SHP77 treated with DMSO at 0.1 percent for 48 hours (cell line): Measurements from ENCODE around the gene SLC39A7.

Experiments used
- DNase-seq: peaks from one replicate; lab custom pipeline; 2025; lab: John Stamatoyannopoulos, UW

SLC39A7 gene

GRCh38 chr6:33236852-33237251 lies 36.2 kb downstream of the SLC39A7 start:
- no peak for DNase-seq

- DNase-seq = no peak
These were observed 37.1 kb downstream of the SLC39A7 start for GRCh38 chr6:33237741-33238140.

DNA sequence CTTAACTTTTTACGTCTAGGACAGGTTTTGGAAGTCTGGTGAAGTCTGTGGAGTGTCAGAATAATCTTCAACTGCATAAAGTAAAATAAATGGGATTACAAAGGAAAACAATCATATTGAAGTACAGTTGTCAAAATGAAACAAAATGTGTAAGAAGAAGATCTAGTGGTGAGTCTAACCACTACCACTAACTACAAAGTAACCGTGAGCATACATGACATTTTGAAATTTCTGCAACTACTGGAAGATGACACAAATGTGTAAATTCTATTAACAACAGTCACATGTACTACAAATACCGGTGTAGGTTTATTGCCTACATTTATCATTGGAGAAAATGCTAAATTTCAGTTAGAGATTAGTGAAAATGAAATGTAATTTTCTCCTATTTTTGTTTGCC lies 41.3 kb downstream of the SLC39A7 start:
- no peak for DNase-seq

GRCh38 chr6:33243476-33243875 lies 42.8 kb downstream of the SLC39A7 start:
- DNase-seq = no peak

GRCh38 chr6:33247977-33248642 lies 47.4 kb downstream of the SLC39A7 start:
- peak; percentile 45 for DNase-seq

- DNase-seq = peak; percentile 45
These were observed 47.9 kb downstream of the SLC39A7 start for GRCh38 chr6:33248643-33248931.

GRCh38 chr6:33248932-33249731 lies 48.5 kb downstream of the SLC39A7 start:
- peak; percentile 97 for DNase-seq

DNA sequence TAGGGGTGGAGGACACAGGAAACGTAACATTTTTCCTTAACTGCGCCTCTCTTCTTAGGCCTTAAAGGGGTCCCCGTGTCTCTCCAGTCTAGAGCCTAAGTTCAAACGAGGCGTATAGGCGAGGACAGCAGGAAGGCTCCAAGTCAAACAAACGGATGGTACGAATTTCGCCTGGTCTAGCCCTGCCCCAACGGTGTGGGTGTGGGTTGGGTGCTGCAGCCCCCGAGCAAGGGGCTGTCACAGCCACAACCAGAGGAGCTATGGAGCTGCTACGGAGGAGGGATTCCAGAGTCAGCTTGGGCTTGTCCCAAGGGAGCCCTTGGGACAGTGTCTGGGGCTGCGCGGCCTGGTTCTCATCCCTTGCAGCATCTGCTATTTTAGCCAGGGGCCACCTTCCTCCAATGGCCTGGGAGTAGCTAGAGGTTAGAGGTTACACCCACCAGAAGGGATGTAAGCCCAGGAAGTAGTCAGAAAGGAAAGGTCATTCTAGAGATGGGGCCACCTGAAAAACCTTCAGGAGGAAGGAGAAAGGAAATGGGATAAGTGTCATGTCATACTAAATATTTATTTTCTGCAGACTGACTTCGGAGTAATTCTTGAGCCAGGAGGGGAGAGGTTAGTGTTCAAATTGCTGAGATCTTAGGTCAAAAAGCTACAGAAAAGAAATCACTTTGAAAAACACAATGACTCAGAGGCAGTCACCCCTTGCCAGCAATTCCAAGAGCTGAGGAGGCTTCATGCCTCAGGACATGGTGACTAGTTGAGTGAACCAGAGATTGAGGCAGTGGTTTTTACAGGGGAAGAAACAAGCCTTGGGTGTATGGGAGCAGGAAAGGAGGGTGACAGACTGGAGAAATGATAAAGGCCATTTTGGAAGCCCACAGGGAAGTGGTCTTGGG lies 49.3 kb downstream of the SLC39A7 start:
- no peak for DNase-seq

DNA sequence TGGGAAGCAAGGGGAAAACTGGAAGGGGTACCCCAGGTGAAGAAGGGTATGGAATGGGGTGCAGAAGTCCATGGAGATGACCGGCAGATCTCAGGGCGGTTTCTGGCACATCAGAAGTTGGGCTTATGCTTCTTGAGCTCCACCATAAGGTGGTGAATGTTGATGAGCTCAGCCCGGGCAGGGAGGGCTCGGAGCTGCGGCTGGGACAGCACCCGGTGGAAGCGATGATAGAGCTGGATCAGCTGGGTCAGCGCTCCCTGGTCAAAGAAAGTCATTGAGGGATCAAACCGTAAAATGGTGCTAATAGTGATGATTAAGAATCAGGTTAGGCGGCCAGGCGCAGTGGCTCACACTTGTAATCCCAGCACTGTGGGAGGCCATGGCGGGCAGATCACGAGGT lies 50.1 kb downstream of the SLC39A7 start:
- no peak for DNase-seq

- DNase-seq = no peak
These were observed 50.8 kb downstream of the SLC39A7 start for GRCh38 chr6:33251395-33252012.

DNA sequence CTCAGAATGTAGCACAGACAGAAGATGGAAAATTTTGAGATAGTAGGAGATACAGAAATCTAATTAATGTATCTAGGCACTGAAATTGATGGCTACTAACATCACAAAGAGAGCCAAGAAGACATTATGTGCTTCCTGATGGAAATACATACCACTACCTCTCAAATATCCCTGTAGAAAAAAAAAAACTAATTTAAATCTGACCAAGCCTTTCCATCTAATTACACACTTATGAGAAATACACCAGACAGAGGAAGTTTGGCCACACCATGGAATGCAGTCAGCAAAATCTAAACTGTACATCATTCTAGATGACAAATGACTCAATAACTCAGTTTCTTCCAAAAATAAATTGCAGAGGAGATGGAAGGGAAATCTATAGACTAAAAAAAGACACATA lies 52.1 kb downstream of the SLC39A7 start:
- DNase-seq = no peak
